ENCODE results near the gene TMEM204.

The TMEM204 gene

DNA sequence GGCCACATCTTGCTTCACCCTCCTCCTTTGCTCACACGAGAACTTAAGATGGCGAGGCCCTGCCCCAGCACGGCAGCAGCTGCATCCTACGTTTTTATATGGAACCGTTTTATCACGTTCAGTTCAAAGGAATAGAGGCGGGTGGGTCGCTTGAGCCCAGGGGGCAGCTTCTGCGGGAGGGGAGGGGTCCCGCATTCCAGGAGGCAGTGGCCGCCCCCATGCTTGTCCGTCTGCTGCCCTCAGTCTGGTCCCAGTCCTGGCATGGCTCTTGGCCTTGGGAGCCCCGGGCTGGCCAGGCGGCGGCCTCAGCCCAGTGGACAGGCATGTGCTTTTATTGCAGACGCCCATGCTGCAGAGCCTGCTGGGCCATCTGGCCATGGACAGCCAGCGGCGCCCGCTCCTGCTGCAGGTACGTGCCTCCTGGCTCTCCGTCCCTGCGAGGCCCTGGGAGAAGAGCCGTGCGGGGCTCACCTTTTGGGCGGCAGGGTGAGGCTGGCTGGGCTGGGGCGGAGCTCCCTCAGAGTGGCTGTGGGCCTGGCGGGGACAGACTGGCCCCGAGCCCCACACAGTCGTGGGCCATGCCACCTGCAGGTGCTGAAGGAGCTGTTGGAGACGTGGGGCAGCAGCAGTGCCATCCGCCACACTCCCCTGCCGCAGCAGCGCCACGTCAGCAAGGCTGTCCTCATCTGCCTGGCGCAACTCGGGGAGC, 33.6 kb upstream of the TMEM204 start:
- no peak for DNase-seq (ENCODE audit: low read depth in 3 of 3)

DNA sequence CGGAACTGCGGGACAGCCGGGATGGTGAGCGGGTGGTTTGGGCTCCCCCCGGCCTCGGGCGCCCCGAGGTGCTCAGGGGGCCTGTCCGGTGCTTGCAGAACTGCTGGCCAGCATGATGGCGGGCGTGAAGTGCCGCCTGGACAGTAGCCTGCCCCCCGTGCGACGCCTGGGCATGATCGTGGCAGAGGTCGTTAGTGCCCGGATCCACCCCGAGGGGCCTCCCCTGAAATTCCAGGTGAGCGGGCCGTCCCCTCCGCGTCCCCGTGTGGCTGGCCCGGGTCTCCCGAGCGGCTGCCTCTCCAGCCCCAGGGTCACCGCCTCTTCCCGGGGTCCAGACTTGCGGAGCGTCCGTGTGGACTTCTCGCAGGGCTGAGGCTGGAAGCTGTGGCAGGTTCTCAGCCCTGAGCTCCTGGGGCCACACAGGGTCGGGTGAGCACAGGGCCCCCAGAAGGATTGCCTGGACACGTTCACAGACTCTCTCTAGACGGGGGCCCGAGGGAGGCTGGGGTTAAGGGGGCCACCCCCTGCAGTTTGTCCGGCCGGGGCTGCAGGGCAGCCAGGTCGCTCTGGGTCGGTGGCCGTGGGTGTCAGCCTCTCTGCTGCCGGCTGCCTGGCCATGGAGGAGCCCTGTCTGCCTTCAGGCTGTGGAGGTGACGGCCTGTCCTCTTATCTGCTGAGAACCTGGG, 32.9 kb upstream of the TMEM204 start:
- no peak for DNase-seq (ENCODE audit: low read depth in 3 of 3)

DNA sequence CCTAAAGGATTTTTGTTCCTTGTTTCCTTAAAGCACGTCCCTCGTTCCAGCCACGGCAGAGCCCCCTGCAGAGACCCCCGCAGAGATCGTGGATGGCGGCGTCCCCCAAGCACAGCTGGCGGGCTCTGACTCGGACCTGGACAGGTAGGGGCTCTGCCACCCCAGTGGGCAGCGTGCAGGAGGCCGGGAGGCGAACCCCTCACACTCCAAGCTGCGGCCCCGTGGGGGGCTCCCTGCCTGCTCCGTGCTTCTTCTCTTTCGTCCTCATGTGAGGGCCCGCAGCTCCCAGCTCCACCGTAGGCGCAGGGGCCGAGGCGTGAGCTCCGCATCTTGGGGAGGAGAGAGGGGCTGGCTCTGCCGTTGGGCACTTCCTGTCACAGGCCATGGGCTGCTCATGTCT, 31.8 kb upstream of the TMEM204 start:
- no peak for DNase-seq (ENCODE audit: low read depth in 3 of 3)

DNA sequence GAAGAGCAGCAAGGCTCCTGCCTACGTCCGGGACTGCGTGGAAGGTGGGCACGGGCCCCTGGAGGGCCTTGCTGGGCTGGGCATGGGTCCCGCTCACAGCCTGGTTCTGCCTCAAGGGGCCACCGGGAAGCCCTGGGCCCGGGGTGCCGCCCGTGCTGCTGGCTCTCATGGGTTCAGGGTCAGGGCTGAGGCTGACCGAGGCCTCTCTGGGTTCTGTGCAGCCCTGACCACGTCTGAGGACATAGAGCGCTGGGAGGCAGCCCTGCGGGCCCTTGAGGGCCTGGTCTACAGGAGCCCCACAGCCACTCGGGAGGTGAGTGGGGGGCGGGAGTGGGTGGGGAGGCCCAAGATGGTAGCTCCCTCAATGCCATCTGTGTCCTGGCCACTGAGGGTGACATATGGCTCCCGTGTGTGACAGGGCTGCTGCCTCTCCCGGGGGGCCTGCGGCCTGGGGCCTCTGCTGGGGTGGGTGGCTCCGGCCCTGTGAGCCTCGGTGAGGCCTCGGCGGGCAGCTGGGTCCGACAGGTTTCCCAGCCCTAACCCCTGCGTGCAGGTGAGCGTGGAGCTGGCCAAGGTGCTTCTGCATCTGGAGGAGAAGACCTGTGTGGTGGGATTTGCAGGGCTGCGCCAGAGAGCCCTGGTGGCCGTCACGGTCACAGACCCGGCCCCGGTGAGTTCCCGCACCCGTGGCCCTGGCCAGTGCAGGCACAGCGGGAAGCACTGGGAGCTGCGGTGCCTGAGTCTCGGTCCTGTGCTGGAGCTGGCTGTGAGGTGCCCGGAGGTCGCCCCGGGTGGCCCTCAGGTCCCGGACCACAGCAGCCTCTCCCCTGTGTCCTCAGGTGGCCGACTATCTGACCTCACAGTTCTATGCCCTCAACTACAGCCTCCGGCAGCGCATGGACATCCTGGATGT, 31.1 kb upstream of the TMEM204 start:
- no peak for DNase-seq (ENCODE audit: low read depth in 3 of 3)

DNA sequence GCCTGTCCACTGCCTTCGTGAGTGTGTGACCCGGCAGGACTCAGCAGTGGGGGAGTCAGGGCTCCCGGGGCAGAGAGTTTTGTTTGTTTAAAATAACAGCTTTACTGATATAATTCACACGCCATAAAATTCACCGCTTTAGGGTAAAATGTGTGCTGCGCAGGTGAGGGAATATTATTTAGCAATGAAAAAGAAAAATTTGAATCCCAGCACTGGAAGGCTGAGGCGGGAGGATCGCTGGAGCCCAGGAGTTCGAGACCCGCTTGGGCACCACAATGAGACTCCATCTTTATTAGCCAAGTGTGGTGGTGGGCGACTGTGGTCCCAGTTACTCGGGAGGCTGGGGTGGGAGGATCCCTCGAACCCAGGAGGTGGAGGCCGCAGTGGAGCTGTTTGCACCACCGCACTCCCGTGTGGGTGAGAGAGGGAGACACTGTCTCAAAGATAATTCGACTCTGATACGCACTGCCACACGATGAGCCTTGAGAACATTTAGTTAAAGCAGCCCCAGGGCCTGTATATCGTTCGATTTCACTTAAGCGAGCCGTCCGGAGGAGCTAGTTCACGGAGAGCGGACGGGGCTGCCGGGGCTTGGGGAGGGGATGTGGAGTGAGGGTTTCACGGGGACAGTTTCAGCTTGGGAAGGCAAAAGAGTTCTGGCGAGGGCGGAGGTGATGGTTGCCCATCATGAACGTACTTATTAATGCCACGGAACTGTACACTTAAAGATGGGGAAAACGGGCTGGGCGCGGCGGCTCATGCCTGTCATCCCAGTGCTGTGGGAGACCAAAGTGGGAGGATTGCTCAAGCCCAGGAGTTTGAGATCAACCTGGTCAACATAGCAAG, 30.1 kb upstream of the TMEM204 start:
- no peak for DNase-seq (ENCODE audit: low read depth in 3 of 3)

DNA sequence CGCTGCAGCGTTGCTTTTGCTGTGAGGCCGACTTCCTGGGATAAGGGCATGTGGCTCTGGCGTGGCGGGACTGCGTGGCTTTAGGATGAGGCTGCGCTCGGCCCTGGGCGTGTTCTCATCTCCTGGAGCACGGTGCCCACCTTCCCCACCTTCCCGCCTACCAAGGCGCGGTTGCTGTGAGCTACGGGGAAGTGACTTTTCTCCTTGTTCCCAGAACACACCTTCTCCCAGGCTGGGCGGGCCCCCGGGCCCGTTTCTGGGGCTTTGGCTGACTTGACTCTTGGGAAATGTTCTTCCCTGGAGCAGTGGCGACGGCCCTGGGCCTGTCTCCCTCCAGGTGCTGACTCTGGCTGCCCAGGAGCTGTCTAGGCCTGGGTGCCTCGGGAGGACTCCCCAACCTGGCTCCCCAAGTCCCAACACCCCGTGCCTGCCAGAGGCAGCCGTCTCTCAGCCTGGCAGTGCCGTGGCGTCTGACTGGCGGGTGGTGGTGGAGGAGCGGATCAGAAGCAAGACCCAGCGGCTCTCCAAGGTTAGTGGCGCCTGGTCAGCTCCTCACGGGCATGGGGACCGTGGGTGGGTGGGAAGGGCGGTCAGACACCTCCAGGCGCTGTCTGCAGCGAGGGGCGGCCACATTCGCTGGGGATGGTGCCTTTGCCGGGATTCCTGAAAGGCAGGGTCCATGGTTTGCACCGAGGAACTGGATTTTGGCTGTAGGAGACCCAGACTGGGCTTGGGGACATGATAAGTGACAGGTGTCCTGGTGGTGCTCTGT, 28.2 kb upstream of the TMEM204 start:
- no peak for DNase-seq (ENCODE audit: low read depth in 3 of 3)

DNA sequence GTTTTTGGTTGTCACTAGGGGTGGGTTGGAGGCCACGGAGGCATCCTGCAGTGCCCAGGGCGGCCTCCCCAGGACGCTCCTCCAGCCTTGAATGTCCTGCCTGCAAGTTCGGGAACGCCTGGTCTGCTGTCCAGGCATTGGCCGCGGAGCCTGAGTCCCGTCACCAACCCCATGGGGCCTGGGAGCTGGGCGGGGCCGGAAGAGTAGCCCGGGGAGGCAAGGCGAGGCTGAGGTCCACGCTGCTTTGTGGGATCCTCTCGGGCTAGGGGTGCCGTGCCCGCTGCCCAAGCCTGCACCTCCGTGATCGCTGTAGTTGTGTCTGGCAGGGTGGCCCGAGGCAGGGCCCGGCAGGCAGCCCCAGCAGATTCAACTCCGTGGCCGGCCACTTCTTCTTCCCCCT, 27.6 kb upstream of the TMEM204 start:
- DNase-seq (ENCODE audit: low read depth in 3 of 3): no peak

DNA sequence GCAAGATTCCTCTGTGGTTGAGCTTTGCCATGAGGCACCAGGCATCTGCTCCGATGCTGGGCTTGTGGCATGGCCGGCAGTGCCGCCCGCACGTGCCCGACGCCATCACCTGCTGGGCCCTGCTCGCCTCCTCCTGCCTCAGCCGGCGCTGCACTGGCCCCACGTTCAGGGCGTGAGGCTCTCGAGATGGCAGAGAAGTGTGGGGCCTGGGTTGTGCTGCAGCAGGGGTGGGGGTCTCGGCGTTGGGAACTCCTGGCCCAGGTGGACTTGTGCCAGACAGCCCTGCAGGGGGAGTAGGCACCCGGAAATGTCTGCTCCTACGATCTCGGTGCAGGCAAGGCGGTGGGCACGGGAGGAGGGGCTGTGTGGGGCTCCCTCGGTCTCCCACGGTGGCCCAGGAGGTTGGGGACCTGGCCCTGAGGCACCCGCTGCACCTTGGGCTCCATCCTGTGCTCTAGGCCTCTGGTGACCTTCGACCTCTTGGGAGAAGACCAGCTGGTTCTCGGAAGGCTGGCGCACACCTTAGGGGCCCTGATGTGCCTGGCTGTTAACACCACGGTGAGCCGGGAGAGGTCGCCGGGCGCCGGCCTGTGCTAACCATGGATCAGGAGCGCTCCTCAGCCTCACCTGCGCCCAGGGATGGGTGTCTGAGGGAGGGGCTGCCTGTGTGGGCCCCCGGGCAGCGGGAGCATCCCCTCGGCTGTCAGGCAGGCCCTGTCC, 26.8 kb upstream of the TMEM204 start:
- DNase-seq (ENCODE audit: low read depth in 3 of 3): no peak

DNA sequence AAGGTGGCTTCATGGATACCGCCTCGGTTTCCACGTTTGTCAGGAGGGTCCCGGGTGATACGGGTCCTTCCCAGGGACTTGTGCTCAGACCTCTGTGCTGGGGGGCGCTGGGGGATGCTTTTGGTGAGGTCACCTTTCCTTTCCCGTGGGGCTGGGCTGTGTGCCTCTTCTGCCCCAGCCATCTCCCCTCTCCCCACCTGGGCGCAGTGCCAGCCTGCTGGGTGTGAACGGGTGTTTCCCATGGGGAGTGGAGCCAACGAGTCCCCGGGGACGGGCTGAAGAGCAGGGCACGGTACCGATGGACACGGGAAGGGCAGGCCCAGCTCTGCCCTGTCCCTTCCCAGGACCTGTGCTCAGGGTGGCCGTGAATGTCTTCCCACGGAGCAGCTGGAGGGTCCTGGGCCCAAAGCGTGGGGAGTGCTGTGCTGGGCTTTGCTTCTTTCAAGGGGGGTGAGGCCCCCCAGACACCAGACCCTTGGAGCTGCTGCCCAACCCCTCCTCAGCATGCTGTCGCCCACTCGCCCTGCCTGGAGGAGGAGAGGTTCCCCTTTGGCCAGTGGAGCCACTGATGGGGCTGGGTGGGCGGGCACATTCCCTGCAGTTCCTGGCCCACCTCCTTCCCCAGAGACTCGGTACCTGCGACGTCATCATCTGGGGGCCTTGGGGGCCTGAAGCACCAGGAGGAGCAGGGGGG, 24.8 kb upstream of the TMEM204 start:
- no peak for DNase-seq (ENCODE audit: low read depth in 3 of 3)

DNA sequence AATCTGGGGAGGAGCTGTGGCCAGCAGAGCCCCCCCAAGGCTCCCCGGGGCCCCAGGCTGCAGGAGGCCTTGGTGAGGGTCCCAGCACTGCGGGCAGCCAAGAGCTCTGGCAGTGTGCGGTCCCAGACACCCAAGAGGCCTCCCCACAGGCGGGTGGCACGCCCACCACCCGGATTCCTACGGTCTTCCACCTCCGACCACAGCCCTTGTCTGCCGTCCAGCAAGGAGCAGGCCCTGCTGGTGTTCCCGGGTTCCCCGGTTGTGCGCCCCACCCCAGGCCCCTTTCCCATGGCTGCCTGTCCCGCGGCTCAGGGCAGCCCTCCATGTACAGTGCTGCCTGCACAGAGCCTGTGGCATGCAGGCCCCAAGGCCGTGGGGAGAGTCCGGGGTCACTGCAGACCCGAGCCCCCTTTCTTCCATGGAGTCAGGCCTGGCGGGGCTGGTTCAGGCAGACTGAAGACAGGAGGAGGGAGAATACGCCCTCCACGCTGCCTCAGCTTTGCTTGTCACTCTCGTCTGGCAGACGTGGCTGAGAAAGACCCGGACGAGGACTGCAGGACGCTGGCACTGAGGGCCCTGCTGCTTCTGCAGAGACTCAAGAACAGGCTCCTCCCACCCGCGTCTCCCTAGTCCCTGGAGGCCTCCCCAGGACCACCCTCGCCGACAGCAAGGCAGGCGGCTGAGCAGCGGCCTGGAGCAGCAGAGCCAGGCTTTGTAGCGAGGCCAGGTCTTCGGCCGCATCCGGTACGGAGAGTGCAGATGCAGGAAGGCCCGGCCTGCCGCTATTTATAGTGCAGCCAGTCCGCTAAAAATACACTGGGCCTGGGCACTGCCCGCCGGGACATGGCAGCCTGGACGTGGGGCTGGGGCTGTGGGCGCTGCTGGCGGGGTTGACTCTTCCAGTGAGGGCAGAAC, 23.9 kb upstream of the TMEM204 start:
- DNase-seq (ENCODE audit: low read depth in 3 of 3): no peak

DNA sequence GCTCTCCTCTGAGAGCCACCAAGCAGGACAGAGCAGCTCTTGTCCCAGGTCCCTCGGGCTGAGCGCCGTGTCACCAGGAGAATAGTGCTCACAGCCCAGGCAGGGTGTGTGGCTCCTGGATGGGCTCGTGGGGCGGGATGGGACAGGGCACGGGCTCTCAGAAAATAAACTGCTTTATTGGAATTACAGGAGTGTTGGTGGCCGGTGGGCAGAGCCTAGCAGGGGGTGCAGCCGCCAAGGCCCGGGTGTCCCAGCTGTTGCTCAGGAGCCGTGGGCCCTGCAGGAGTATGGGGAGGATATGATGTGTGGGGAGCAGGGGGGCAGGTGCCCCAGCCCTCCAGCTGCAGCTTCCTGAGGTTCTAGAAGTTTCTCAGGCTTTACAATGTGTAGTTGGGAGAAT, 23.2 kb upstream of the TMEM204 start:
- no peak for DNase-seq (ENCODE audit: low read depth in 3 of 3)

DNA sequence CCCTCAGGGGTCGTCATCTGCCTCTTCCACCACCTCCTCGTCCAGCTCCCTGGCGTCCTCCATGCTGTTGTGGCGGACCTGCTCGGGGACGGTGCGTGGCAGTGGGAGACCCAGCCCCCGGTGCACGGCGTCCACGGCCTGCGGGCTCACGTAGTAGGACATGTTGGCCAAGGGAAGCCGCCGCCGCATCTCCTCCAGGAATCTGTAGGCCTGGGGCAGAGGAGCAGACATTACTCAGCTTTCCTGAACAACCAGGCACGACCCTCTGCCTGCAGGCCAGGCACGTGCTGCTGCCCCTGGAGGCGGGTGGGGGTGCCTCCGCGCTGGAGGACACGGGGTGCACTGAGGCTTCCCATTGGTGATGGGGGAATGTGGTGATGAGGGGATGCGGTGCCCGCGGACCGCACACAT, 22.5 kb upstream of the TMEM204 start:
- DNase-seq (ENCODE audit: low read depth in 3 of 3): no peak

DNA sequence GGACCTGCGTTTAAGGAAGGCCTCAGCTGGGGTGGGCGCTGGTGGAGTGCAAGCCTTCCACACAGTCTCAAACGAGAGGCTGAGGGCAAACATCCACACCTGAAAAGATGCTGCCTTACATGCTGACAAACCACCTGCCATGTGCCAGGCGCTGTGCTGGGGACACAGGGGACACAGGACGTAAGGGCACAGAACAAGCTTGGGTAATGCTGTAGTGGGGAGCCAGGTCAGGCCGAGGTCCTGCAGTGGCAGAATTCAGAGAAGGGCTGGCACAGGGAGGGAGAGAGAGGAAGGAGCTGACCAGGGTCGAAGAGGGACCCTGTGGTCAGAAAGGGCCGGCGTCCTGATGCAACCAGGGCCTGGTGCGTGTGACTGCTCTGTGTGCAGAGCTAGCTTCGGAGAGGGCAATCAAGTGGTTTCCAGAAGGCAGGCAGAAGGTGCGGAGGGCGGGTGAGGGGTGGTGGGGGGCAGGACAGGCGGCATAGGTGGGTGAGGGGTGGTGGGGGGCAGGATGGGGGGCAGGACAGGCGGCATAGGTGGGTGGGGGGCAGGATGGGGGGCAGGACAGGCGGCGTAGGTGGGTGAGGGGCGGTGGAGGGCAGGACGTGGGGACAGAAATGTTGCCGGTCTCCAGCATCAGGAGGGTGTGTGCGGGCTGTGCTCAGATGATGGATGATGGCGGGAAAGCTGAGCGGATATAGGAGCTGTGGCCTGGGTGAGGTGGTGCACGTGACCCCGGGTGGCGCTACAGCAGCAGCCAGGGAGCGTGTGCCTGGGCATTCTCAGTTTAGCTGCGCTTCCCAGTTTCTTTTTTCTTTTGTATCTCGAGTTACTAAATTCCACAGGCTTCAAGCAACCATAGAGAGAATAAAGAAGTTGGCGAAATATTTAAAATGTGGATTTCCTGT, 21.6 kb upstream of the TMEM204 start:
- no peak for DNase-seq (ENCODE audit: low read depth in 3 of 3)

DNA sequence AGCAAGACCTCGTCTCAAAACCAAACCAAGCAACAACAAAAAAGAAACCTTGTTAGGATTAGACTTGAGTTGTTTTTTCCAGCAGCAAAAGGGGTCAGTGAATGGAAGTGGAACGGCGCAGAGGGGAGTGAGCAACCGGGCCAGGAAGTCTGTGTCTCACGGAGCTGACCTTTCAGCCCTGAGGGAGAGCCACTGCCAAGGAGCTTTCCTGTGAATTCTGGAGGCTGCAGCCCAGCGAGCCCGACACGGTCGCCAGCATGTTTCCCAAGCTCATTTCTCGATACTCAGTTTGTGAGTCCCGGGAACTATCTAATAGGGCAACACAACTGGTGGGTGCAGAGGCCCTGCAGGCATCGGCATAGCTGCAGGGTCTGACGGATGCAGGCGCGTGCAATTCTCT, 20.7 kb upstream of the TMEM204 start:
- DNase-seq (ENCODE audit: low read depth in 3 of 3): no peak

DNA sequence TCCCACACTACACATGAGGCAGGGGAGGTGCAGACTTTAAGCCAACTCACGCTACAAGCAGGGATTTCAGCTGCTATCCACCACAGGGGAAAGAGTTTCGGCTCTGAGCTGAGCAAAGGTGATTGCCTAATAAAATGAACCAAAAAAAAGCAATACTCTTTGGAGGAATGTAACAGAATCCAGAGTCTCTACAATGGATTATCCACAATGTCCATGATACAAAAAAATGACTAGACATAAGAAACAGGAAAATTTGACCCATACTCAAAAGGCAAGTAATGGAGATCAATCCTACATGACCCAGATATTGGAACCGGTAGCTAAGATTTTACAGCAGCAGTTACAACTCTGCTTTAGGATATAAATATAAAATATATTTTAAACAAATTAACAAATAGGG, 19.0 kb upstream of the TMEM204 start:
- no peak for DNase-seq (ENCODE audit: low read depth in 3 of 3)

DNA sequence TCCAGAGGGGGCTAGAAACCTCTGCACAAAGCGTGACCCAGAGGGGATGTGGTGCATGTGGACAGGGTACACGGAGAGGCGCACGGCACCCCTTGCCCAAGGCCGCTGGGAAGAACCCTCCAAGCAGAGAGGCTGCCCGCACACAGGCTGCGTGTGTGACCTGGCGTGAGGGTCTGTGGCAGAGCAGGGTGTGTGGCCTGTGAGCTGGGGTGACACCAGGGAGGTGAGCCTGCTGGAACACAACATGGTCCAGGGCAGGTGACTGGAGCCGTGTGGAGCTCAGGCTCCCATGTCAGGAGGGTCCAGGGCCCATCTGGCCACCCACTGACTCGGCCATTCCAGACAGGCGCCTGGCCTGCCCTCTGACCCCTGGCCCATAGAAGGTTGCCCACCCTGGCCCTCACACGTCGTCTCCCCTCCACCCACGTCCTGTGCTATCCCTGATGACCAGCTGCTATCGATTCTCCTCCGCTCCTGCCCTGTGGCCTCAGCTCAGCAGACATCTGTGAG, 14.8 kb upstream of the TMEM204 start:
- DNase-seq (ENCODE audit: low read depth in 3 of 3): no peak

DNA sequence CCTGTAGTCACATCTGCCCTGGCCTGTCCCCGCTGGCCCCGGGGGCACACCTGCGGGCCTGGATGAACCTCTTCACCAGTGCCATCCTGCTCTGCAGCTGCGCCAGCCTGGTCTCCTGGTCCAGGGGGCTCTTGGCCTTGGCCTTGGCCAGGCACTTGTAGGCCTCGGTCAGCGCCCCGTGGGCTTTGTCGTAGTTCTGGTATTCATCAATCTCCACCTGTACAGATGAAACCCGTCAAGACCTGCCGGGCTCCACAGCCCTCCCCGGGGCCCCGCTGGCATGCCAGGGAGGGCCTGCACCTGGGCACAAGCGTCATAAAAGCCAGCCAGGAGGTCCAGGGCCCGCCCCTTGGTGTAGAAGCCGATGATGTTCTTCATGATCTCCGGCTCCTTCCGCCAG, 13.6 kb upstream of the TMEM204 start:
- no peak for DNase-seq (ENCODE audit: low read depth in 3 of 3)
